Iris pigment epithelial cell (primary cell): Measurements from ENCODE around the gene CD300LG.
"Not testable (repeated sequence)": the region's sequence is repeated elsewhere in the genome, so short reads cannot be mapped to it uniquely, and the experiment has no call there.

Experiments used
- DNase-seq: peaks from one replicate; pipeline ENCODE4 v3.0.0-alpha.2; 2011; ENCODE audit warnings: low read depth

CD300LG gene

GRCh38 chr17:43825567-43825966 is 21.4 kb upstream of the CD300LG start:
- no peak for DNase-seq

DNA sequence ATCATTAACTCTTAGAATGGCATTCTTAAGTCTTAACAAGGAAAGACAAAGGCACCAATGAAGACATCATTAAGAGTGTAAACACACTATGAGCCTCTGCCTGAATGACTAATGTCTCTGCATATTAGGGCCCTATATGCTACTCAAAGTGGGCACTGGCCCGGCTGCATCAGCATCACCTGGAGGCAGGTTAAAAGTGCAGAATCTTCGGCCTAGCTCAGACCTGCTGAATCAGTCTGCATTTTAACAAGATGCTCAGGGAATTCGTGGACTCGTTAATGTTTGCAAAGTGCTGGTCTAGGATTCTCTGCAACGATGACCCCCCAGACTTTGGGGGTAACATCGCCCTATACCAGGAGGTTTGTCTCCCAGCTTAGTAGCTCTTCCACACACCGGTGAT is 20.8 kb upstream of the CD300LG start:
- DNase-seq: no peak

DNA sequence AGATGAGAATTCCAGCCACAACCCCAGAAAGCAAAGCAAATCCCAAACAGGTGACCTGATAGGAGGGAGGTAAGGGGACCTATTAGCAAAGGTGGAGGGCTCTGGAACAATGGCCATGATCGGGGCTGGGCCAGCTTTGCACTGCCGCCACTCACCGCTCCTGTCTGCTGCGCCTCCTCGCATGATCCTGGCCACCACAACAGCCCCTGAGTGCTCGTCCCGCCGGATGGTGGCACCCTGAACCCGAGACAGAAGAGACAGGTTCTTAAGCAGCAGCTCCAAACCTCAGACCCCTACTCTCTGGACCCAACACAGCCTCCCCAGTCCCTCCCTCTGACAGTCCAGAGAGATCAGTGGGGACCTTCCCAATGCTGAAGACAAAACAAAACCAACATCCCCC is 19.4 kb upstream of the CD300LG start:
- DNase-seq: no peak

DNA sequence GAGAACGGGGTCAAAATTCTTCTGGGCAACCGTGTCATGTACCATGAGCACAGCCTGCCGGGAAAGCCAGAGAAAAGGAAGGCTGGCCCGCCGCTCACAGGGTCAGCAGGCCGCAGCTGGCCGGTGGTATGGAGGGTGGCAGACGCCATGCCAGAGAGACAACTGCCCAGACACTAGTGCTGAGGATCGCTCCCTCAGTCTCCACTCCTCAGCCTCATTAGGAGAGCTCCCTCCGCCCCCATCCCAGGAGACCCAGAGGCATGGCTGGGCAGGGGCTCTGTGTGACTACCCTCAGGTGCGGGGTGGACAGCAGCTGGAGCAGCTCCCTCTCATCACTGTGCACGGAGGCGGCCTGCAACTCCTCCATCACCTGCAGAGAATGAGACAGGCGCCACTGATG is 17.2 kb upstream of the CD300LG start:
- DNase-seq: no peak

DNA sequence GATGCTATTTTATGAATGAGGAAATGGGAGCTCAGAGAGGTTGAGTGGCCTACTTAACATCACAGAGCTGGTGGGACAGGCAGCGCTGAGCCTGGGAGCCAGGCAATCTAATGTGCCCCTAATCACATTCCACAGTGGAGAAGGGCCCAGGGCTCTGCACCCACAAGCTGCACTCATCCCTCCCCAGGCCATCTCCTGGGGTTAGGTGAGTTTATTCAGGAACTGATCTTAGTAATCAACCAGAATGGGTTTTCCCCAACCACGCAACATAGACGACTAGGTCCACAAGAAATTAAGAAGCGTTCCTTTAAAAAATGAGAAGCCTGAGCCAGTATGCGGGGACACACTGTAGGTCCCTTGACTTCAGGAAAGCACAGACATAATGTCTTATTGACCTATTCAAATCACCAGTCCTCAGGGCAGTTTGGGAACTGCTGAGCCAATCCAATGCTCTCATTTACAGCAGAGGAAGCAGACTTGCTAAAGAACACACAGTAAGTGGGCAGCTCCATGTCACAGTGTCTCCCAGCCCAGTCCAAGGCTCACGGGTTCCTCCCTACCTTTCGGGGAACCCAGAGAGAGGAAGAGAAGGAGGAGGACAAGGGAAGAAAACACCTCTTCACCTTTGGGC is 16.4 kb upstream of the CD300LG start:
- no peak for DNase-seq

DNA sequence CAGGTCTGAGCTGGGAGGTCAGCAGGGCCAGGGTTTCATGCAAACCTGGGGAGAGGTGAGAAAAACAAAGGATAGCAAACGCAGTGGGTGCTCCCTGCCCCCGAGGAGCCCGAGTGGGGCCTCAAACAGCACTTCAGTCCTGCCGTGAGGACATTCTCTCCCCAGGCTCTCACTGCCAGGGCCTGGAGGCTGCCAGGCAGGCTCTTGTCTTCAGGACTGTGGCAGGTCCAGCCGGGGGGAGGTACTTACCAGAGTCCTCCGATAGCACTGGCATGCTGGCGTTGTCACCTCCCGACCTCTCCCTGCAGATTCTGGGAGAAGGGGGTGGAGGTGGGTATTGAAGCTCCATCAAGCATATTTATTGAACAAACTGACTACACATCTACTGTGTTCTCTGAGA is 15.3 kb upstream of the CD300LG start:
- DNase-seq: no peak

GRCh38 chr17:43832168-43832975 is 14.6 kb upstream of the CD300LG start:
- DNase-seq: peak; percentile 78

DNA sequence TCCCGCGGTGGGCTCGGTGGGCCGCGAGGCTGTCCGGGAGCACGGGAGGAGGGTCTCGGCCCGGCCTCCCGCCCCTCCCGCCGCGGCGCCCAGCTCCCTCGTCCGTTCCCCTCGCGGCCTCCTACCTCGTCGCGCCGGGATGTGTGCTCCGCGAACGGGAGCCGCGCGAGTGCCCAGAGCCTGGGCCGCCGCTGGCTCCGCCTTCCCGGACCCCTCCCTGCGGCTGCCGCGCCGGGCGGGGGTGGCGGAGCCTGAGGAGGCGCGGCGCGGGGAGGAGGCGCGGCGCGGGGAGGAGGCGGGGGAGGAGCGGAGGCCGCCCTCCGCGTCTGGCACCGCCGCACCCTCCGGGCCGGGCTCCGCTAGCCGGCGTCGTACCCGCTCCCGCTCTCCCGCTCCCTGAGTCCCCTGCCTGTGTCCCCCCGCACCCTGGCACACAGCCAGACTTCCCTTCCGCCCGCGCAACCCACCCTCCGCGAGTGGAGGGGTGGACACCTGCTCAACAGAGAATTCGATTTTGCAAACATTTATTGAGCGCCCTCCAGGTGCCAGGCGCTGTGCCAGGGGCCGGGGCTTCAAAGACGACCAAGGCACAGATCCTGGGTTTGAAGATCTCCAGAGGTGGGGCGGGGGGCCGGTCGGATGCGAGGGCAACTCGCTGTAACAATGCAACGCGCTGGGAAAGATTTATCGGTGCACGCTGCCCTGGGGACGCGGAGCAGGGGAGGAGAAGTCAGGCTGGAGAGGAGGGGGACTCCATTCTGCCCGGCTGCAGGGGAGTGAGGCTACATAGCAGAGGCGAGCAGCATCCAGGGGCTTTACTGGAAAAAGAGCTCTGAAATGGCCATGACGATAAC is 13.8 kb upstream of the CD300LG start, which contains the start of gene MPP3:
Gene MPP3 (minus strand): TSS at position 171 of the 854 bp plus-strand sequence. CDS start 1,240 bp downstream, outside the sequence.
- peak; percentile 73 for DNase-seq

DNA sequence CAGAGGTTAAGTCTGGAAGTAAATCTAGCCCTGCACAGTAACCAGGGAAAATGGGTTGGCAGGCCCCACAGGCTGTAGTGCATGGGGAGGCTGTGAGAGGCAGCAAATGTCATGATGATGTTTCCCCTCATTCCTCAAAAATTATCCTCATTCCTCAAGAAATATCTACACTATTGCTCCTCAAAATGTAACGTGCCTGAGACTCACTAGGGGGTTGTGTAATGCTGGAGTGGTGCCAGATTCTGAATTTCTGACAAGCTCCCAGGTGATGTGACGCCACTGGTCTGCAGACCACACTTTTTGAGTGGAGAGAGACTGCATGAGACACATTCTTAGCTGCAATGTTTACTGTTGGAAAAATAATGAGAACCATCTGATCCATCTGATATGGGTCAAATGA is 12.9 kb upstream of the CD300LG start:
- DNase-seq: peak; percentile 67

- DNase-seq: no peak
Observed at GRCh38 chr17:43839670-43840108, 7.3 kb upstream of the CD300LG start.

- peak; percentile 40 for DNase-seq
Observed at GRCh38 chr17:43840814-43841213, 6.2 kb upstream of the CD300LG start.

DNA sequence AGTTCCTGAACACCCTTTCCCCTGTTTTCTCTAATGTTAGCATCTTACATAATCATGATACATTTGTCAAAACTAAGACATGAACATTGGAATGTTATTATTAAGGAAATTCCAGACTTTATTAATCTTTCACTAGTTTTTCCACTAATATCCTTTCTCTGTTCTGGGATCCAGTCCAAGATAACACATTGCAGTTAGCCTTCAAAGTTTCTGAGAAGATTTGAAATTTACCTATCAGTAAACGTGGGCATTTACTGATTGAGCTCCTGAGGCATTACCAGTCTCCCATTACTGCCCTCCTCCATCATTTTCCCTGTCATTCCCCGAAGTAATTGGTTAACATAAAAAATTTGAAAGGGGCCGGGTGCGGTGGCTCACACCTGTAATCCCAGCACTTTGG is 5.7 kb upstream of the CD300LG start:
- no peak for DNase-seq

DNA sequence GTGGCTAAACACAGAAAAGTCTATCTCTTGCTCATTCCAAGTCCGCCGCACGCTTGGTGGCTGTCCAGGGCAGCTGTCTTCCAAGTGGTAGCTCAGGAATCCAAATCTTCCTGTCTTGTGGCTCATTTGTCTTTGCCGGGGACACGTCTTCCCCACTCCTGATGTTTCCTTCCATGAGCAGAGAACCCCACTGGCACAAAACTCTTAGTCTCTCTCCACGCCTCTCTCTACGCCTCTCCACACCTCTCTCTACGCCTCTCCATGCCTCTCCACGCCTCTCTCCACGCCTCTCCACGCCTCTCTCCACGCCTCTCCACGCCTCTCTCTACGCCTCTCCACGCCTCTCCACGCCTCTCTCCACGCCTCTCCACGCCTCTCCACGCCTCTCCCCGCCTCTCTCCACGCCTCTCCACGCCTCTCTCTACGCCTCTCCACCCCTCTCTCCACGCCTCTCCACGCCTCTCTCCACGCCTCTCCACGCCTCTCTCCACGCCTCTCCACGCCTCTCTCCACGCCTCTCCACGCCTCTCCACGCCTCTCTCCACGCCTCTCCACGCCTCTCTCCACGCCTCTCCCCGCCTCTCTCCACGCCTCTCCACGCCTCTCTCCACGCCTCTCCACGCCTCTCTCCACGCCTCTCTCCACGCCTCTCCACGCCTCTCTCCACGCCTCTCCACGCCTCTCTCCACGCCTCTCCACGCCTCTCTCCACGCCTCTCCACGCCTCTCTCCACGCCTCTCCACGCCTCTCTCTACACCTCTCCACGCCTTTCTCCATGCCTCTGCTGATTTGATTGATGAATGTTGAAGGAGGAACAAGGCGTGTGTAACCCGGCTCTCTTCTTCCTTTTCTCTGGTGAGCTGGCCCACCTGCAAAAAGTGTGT is 4.6 kb upstream of the CD300LG start:
- not testable (repeated sequence) for DNase-seq

DNA sequence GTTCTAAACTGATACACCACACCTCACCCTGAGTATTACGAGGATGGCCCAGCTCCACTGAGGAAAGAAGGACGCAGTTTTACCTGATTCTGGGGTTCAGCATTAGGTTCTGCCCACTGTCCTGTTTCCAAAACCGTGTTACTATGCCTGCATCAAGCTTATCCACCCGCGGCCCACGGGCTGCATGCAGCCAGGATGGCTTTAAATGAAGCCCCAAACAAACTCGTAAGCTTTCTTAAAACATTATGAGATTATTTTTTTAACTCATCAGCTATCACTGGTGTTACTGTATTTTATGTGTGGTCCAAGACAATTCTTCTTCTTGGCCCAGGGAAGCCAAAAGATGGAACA is 4.0 kb upstream of the CD300LG start:
- no peak for DNase-seq

DNA sequence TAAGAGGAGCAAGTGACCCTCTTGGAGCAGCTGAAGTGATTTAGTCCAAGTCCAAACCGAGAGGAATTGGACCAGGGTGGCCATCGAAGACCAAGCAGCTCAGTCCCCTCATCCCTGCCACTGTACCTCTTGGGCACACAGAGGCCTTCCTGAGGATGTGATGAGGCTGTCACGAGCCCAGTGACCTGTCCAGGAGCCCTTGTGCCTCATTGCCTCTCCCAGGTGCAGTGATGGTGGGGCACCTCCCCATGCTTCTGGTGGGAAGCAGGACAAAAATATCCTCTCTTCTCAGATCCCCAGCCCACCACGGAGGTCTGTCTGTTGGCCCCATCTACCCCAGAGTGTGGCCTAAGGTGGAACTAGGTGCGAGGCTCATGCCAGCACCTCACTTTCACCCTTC is 2.7 kb upstream of the CD300LG start:
- DNase-seq: no peak

GRCh38 chr17:43845766-43846165 is 1.2 kb upstream of the CD300LG start:
- no peak for DNase-seq

DNA sequence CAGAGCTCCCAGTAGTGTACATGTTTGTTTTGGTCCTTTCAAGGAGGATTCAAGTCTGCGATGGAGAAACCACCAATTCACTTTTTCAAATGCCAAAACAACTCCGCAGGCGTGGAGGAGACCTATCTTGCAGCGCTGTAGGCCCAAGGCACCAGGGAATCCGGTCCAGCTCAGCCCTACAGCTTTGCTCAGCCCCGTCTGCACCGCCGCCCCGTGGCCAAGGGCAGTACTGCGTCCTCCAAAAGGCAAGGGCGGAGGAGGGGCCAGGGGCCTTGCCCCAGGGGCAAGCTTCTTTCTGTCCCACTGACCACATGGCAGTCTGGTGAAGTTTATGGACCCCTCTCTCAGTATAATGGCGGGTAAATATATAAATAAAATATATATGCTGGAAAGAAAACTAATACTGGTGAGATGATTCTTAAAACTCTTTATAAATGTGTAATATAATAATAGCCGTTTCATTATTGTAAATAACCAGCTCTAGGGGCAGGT is 709 bp upstream of the CD300LG start:
- peak; percentile 64 for DNase-seq

DNA sequence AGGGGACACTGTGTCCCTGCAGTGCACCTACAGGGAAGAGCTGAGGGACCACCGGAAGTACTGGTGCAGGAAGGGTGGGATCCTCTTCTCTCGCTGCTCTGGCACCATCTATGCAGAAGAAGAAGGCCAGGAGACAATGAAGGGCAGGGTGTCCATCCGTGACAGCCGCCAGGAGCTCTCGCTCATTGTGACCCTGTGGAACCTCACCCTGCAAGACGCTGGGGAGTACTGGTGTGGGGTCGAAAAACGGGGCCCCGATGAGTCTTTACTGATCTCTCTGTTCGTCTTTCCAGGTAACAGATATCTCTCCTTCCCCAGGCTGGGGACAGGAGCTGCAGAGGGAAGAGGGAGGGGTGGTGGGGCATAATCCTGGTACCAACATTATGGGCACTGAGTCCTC is 1.6 kb downstream of the CD300LG start:
- DNase-seq: no peak

DNA sequence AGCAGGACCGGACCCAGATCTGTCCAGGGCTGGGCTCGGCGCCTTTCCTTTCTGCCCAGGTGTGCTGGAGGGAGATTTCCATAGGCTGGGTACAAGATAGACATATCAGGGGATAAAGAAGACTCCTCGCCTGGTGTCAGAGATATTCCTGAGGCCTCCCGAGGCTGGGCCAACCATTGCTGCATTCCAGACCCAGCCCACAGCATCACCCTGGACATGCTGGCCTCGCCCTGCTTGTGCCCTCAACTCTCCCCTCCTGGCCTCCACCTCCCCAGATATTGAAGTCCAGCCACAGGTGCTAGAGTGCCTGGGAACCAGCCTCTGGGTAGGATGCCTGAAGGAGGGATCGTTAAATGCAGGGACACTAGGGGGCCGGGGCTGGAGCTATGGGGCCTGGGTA is 2.1 kb downstream of the CD300LG start:
- DNase-seq: no peak

DNA sequence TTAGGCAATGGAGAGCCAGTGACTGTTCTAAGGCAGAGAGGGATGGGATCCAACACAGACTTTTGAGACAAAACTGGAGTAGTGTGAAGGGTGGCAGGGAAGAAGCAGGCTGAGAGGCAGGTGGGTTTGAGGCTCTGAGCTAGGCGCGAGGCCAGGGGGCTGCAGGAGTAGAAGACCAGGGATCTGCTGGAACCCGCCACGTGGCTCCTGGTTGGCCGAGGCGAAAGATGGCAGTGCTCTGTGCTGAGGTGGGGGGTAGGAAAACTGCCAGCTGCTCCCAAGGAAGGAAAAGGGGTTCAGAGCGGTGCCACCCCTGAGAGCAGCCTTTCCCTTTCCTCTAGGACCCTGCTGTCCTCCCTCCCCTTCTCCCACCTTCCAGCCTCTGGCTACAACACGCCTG is 5.6 kb downstream of the CD300LG start:
- DNase-seq: no peak

DNA sequence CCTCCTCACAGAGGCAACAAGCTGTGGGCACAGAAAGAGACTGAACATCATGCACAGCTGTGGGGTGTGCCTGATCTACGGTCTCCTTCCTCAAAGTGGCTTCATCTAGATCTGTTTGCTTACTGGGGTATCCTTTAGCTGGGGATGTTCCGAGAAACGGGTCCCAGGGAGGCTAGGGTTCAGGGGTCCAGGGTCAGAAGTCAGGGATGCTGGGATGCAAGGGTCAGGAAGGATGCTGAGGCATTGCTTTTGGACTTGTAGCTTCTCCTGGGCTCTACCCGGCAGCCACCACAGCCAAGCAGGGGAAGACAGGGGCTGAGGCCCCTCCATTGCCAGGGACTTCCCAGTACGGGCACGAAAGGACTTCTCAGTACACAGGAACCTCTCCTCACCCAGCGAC is 6.6 kb downstream of the CD300LG start:
- no peak for DNase-seq

GRCh38 chr17:43854498-43854897 is 7.5 kb downstream of the CD300LG start:
- no peak for DNase-seq
